Activated effector memory CD4-positive, alpha-beta T cell treated with Interleukin-2 at 50 U/mL for 16 hours (primary cell): ENCODE measurements around the gene LCE1B.

Source experiments
- DNase-seq: peaks from one replicate; pipeline ENCODE4 v3.0.0-alpha.2; 2020

The LCE1B gene, protein sequence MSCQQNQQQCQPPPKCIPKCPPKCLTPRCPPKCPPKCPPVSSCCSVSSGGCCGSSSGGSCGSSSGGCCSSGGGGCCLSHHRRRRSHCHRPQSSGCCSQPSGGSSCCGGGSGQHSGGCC

DNA sequence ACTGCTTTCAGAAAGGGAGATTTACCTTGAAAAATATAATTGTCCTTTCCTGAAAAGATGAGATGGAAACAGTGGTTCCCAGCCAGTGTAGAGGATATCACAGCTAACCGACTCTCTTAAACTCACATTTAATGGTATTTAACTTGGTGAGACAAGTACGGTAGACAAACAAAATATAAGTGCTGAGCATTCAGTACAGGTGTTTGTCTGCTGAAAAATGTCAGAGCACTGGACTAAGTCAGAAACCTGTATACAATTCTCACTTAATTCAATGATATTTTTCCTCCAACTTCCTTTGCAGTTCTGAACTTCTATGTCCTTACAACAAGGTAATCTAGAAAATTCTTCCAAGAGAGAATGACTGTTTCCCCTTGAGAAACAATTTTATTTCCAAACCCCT is at the start of gene LCE1B:
Gene LCE1B, plus strand, starts transcription at position 301 of the 400 bp plus-strand sequence. CDS start 476 bp downstream, outside the sequence.
- DNase-seq: no peak

DNA sequence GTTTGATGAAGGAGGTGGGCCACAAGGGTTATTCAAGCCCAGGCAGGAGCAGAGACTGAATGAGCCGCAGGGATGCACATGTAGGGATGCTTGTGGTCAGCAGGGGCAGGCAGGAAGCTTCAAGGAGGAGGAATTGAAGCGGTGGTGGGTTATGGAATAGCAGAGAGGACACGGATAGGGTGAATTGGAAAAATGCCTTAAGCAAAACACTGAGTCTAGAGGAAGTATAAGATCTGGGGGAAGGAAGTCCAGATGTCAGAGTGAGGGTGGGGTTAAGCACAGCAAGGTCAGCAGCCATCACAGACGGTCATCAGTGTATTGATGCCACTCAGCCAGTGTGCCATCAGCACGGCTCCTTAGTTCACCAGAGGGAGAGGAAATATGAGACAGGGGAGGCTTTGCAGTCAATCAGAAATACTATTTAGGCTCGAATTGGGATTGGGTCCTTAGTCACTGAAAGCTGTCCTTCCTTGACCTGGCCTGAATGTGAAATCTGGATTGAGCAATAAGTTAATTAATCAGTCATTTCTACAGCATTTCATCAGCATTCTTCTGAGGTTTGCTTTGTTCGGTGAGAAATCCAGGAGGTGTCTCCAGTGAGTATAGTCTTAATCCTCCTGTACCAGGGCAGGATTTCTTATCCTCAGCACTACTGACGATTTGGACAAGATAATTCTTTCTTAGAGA is 42.8 kb upstream of the LCE1B start:
- DNase-seq: no peak

DNA sequence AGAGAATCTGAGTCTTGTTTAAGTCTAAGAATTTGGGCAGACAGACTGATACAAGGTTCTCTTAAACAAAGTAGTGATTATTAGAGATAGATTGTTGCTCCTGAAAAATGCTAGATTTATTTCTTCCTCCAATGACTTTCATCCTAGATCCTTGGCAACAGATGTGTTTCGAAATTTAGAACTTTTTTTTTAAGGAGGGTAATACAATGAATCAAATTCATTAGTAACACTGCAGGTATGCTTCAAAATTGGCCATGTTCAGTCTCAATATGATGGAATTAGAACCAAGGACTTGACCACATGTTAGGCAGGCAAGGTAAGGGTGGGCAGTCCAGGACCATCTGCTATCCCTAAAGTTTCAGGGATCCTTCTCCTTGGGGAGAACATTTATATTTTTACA is 41.4 kb upstream of the LCE1B start:
- DNase-seq: no peak

DNA sequence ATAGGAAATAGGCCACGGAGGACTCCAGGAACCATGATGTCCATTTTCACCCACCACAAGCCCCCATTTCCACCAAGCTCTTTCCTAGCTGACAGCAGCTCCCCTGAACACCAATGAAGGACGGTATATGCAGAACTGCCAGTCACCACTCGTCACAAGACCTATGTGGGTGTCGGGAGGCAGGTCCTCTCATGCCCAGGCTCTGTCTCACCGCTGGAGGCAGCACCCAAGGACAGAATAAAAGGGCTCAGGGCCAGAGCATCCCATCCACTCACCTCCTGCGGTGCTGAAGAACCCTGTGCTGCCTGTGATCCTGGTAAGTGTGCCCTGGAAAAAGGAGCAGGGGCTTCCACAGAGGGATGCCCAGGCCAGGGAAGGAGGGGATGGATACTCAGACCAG is 36.9 kb upstream of the LCE1B start, which contains the start of gene LCE1F:
Gene LCE1F, plus strand, starts transcription at position 266 of the 400 bp plus-strand sequence. CDS start 1,232 bp downstream, outside the sequence.
- DNase-seq: no peak

DNA sequence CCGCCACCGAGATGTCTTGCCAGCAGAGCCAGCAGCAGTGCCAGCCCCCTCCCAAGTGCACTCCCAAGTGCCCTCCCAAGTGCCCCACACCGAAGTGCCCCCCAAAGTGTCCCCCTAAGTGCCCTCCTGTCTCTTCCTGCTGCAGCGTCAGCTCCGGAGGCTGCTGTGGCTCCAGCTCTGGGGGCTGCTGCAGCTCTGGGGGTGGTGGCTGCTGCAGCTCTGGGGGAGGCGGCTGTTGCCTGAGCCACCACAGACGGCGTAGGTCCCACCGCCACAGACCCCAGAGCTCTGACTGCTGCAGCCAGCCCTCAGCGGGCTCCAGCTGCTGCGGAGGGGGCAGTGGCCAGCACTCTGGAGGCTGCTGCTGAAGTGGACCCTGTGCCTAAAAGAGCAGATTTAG is 35.4 kb upstream of the LCE1B start:
- no peak for DNase-seq

DNA sequence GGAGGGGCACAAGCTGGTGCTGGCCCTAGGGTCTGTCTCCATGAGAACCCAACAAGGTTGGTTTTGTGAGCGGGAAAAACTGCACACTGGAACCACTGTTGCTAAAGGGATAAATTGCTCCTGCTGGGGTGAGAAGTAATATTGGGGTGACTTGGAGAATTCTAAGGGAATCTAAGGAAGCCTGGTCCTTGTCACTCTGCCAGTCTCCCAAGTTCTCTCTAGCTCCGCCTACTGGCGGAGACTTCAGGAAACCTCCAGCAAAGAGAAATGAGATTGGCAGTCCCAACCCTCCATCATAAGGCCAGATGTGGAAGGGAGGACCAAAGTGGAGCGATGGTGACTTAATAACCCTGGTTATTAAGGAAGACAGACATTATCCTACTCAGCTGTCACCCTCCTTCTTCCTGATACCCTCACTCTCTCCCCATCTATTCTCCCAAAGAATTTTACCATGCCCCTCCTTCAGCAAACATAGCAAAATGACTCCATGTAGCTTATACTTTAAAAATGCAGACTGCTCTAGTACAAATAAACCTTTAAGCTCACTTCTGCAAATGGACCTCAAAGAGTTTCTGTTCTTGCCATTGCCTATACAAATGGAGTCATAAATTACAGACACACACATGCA is 34.1 kb upstream of the LCE1B start:
- no peak for DNase-seq

DNA sequence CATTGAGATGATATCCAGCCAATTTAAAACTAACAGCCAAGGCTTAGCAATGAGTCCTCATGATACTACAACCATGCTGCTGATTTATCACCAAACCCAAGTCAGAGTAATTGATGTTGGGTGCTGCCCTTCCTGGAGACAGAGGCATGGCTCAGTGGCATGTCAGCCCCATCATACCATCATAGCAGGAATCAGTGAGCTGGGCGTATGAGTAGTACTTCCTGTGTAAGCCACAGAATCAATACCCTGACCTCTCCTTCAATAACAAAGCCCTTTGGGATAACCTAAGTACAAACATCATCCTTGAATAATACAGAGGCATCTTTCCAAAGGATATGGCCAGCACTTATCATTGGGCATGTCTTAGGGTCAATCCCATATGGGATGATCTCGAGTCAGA is 28.7 kb upstream of the LCE1B start:
- no peak for DNase-seq

DNA sequence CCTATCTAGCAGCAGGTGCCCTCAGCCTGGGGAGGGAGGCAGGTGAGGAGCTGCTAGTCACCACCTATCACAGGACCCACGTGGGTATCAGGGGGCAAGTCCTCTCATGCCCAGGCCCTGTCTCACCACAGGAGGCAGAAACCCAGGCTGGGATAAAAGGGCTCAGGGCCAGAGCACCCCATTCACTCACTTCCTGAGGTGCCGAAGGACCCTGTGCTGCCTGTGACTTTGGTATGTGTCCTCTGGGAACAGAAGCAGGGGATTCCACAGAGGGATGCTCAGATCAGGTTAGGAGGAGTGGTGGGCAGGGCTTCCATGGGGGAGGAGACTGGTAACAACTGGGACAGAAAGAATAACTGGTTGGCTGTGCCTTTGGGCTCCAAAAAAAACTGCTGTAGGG is 25.7 kb upstream of the LCE1B start, which contains the start of gene LCE1E:
Gene LCE1E, plus strand, starts transcription at position 181 of the 400 bp plus-strand sequence. CDS start 1,043 bp downstream, outside the sequence.
- no peak for DNase-seq

DNA sequence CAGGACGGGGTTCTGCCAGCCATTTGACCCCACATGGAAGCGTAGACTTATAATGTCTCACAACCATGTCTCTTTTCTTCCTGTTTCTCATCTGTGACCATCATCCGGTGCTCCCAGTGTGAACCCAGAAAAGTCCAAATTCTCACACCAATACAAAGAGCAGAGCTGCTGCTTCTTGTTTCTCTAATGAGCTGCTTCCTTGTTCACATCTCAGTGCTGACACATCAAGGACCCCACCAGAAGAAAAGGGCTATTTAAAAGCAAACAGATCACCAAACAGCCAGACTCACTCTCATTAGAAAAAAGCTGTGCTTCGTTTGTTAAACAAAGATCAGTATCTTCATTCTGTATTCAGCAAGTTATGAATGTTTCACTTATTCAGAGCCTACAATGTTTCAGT is 16.1 kb upstream of the LCE1B start:
- no peak for DNase-seq

DNA sequence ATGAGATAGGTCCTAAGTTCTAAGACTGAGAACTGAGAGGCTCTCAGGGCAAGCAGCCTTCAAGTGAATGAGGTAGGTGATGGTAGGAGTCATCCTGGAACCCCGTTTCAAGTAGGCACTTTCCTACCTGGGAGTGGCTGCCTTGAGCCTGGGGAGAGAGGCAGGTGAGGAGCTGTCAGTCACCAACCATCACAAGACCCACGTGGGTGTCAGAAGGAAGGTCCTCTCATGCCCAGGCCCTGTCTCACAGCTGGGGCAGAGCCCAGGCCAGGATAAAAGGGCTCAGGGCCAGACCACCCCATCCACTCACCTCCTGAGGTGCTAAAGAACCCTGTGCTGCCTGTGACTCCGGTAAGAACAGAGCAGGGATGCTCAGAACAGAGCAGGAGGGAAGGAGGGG is 15.3 kb upstream of the LCE1B start, which contains the start of gene LCE1D:
Gene LCE1D, plus strand, starts transcription at position 301 of the 400 bp plus-strand sequence. CDS start 1,074 bp downstream, outside the sequence.
- no peak for DNase-seq

DNA sequence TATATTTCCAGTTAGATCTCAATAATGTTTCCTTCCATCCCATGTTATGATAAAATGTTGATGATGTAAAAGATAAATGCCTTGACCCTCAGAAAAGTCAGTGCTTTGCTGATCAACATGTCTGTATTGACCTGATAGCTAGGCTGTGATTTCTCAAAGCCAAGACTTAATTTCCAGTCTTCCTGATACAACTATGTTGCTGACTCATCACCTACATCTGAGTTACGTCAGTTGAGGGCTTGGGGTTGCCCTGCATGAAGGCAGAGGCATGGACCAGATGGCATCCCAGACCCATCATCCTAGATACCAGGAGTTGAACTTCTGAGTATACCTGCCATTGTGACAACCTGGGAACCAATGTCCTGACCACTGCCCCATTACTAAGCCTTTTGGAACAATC is 10.4 kb upstream of the LCE1B start:
- no peak for DNase-seq

DNA sequence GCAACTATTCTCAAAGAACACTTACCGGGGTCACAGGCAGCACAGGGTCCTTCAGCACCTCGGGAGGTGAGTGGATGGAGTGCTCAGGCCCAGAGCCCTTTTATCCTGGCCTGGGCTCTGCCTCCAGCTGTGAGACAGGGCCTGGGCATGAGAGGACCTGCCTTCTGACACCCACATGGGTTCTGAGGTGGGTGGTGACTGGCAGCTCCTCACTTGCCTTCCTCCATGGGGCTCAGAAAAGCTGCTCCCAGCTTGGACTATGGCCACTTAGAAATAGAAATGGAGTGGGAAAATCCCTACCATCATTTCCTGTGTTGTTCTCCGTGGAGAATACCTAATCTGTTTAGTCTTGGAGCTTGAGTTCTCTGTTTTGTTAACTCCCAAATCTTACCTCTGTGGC is 5.2 kb upstream of the LCE1B start, which contains the start of gene LCE1C:
Gene LCE1C, minus strand, starts transcription at position 76 of the 400 bp plus-strand sequence. CDS start 1,173 bp downstream, outside the sequence.
- no peak for DNase-seq

DNA sequence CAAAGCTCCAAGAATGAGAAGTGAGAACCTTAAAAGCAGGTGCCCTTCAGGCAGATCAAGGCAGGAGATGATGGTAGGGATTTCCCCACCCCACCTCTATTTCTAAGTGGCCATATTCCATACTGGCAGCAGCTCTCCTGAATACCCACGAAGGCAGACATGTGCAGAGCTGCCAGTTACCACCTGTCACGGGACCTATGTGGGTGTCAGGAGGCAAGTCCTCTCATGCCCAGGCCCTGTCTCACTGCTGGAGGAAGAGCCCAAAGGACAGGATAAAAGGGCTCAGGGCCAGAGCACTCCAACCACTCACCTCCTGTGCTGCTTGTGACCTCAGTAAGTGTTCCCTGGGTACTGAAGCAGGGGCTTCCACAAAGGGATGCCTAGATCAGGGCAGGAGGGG is 721 bp upstream of the LCE1B start:
- no peak for DNase-seq

DNA sequence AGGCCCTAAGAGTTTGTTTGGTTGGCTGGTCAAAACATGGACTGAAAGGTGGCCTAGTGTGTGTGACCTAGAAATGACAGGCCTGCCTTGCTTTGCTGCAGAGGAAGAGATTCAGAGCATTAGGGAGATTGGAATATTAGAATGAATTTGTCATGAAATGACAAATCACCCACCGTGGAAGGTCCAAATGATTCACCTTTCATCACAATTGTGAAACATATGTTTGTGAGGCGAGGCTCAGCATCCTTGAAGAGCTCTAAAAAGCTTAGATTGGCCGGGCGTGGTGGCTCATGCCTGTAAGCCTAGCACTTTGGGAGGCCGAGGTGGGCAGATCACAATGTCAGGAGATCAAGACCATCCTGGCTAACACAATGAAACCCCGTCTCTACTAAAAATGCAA is 5.5 kb downstream of the LCE1B start:
- no peak for DNase-seq

DNA sequence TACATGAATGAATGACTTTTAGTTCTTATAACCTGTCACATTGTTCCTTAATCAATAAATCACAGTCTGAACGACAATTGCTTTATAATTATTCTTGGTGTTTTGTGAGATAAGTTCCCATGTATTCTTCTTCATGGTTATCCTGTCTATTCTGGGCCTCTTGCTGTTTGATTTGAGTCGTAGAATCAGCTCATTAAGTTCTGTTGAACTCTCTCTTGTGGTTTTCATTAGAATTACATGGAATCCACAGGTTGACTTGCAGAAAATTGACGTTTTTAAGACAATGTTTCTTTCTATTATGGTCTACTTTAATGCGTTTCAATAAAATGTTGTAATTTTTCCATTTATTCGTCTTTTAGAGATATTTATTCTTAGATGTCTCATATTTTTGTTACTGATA is 11.5 kb downstream of the LCE1B start:
- DNase-seq: no peak

DNA sequence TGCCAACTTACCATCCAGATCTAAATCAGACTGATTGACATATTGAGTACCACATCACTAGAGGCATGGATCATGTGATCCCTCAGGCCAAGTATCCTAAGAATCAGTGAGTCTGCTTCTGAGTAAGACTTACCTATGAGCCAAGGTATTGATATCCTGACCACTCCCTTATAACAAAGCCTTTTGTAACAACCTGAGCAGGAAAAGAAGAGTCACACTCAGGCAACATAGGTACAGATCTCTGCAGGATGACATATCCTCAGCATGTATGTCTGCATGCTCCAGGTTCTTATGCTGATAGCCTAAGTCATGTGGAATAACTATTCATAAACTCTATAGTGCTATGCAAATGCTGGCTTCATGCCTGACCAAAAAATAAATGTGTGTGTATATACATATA is 13.2 kb downstream of the LCE1B start:
- DNase-seq: no peak

DNA sequence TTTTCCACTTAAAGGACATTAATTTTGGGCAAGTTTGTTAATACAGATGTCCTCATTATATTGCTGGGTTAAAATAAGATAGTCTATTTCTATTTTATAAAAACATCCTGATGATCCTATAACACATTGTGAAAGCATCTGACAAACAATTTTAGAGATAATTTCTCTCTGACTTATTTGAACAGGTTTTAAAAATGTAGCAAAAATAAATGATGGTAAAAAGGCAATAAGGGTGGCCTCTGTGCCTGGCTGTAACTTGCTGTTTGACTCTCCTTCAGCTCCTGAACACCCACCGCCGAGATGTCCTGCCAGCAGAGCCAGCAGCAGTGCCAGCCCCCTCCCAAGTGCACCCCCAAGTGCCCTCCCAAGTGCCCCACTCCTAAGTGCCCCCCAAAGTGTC is 15.4 kb downstream of the LCE1B start, which contains the start of gene LCE1A:
Gene LCE1A, plus strand, starts transcription at position 301 of the 400 bp plus-strand sequence. Its CDS starts 0 bp downstream, at position 301.
- no peak for DNase-seq

DNA sequence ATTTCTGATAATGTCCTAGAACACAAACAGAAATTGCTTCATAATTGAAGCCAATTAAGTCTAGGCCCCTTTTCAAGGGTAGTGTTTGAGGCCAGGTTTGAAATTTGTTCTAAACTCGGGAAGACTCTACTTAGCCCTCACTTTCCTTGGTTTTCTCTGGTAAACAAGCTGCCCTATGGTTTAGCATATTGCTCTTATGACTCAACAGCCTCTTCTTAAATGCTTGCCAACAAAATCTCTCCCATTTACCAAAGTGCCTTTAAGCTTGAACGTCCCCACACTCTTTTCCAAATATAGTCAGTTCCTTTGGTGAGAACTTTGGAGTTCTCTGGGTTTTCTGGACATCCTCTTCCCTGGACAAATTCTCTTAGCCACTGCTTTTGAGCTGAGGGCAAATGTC is 25.1 kb downstream of the LCE1B start:
- DNase-seq: no peak

DNA sequence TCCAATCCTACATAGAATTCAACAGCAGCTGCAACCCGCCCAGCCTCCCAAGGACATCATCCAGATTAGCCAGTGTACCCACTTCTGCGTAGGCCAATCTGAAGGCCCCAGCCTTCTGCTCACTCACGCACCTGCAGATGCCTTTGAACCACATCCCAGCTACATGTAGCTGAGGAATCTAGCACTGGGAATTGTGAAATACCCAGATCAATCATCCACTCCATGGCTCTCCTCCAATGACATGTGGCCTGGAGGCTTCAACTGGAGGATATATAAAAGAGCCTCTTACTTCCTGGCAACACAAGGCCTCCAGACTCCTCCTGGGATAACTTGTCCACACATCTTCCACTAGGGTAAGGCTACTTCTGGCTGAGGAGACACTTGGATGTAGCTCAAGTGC is 30.8 kb downstream of the LCE1B start, which contains the start of gene LCE6A:
Gene LCE6A, plus strand, starts transcription at position 301 of the 400 bp plus-strand sequence. CDS start 665 bp downstream, outside the sequence.
- DNase-seq: no peak

DNA sequence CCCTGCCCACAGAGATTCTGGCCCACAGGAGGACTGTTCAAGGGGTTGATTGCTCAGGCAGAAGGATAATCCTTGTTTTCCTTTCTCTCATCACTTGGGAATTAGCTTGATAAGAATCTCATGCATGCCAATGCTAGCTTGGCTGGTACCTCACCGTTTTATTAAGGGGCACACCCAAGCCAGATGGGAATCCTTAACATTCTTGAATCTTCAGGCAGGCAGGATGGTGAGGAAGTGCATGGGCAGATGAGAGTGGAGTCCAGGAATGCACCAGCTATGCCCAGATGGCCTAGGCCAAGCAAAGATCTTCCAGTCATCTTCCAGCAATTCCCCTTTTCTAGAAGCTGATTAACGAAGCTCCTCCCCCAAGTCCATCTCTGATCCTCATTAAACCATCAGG is 43.9 kb downstream of the LCE1B start:
- no peak for DNase-seq

DNA sequence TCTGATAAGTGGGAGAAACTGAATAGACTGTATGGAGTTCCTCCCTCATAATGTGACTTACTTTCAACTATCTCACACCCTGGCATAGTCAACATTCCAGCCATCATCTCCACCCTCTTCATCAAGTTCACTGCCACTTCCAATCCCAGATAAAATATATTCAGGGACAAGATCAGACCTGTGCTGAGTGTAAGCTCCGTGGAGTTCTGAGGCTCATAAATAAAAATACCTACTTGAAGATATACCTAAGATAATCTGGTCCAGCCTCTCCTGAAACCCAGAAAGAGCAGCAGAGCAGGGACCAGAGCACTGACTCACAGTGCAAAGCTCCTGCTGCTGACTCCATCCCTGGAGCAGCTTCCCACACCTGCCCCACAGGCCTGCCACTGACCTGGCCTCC is 46.3 kb downstream of the LCE1B start:
- no peak for DNase-seq

DNA sequence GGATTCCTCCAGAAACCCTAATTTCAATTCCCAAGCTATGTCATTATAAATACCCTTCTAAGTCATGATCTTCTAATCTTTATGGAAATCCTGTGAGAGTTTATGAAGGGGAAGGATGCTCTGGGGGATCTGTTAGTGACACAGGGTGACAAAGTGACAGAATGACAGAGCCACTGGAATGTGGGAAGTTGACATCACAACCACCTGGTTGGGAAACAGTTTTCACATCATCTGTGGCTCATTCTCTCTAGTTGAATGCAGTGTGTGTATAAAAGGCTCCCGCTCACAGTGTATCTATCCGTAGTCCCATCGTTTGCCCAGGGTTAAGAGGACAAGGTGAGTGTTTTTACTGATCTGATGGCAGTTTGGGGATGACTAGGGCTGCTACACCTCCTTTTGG is 47.9 kb downstream of the LCE1B start, which contains the start of gene LCE7A:
Gene LCE7A, plus strand, starts transcription at position 301 of the 400 bp plus-strand sequence. CDS start 702 bp downstream, outside the sequence.
- DNase-seq: no peak

DNA sequence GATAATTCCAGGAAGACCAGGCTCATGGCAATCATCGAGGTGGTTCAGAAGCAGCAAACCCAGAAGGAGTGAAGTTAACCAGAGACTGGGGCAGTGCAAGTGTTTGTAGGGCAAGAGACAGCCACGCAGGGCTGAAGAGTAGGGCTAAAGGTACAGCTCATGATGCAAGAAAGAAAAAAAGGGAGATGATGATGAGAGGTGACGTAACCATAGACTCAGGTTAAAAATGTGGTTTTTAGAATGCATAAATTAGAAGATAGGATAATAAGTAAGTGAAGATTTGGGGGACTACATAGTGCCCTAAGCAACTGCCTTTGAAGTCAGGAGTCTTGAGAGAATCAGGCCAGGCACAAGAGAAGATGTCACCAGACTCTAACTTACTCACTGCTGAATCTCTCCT is 48.4 kb downstream of the LCE1B start:
- DNase-seq: no peak

DNA sequence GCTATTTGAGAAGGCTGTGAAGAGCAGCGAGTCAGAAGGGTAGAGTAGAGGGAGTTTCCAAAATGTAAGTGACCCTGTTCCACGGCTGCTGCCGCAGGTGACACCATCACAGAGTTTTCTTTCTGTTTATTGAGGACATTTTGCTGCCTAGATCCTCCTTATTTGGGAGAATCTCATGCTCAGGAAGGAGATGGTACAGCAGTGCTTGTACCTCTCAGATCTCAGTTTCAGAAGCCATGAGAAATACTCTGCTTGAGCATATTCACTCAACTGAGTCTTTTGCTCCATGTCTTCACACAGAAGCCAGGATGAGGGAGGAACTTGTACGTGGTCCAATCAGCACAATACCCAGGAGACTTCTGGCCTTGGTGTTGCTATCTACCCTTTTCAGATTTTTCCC is 49.6 kb downstream of the LCE1B start:
- DNase-seq: no peak
